HFF-Myc (cell line): ENCODE measurements around the gene POR.
"Not testable (repeated sequence)": the region's sequence is repeated elsewhere in the genome, so short reads cannot be mapped to it uniquely, and the experiment has no call there.

Source experiments
- DNase-seq: peaks from one replicate; pipeline ENCODE4 v3.0.0-alpha.2; 2011; ENCODE audit warnings: low read depth; ENCODE audit errors: extremely low read depth
- H3K4me3 ChIP-seq: replicated peaks from 2 replicates; pipeline ENCODE4 v1.5.1; 2011; ENCODE audit warnings: low read depth, mild to moderate bottlenecking, control low read depth, low read length
- CTCF ChIP-seq: IDR thresholded peaks from 2 replicates; pipeline ENCODE4 v1.5.1; 2012; ENCODE audit warnings: mild to moderate bottlenecking, low read depth, low read length, control low read depth; ENCODE audit errors: missing control alignments

The POR gene

GRCh38 chr7:76000566-76000965 lies 85.6 kb downstream of the POR start:
- no peak overlapping the region for H3K4me3 ChIP-seq
- DNase-seq, result no peak
- no peak for TF ChIP-seq CTCF

- no peak for TF ChIP-seq CTCF
- no peak overlapping the region for H3K4me3 ChIP-seq
- DNase-seq, result no peak
Measured at GRCh38 chr7:76002139-76002538, 87.2 kb downstream of the POR start.

GRCh38 chr7:76002822-76003221 lies 87.9 kb downstream of the POR start:
- no peak for DNase-seq
- no peak for TF ChIP-seq CTCF
- H3K4me3 ChIP-seq, result no peak overlapping the region

GRCh38 chr7:76003351-76003750 lies 88.4 kb downstream of the POR start:
- no peak overlapping the region for H3K4me3 ChIP-seq
- no peak for TF ChIP-seq CTCF
- DNase-seq, result no peak

- not testable (repeated sequence) for H3K4me3 ChIP-seq, DNase-seq
Measured at GRCh38 chr7:76005004-76005403, 90.0 kb downstream of the POR start.

- DNase-seq, result no peak
- TF ChIP-seq CTCF, result no peak
- no peak overlapping the region for H3K4me3 ChIP-seq
Measured at GRCh38 chr7:76008156-76008687, 93.3 kb downstream of the POR start.

GRCh38 chr7:76009672-76010600 lies 95.0 kb downstream of the POR start:
- no peak overlapping the region for H3K4me3 ChIP-seq
- TF ChIP-seq CTCF, result no peak
- DNase-seq, result no peak
